ENCODE measurements around the gene UNC13B. TPM values are rescaled to one million over a fixed set of nuclear protein-coding genes. Genes with fewer than 3 reads are reported as not detected.

Gene UNC13B
- total RNA-seq, 1 experiment from 2014 or later: 49.3 TPM

- Mint-ChIP-seq H3K27ac (no peak overlapping the region), H3K27me3 (ENCODE audit: low read depth) (no peaks in the 10 kb centered on the region), H3K4me3 (no peak overlapping the region), H3K9me3 (peaks cover 5% of the 10 kb centered on the region), H3K36me3 (peaks cover 3% of the 10 kb centered on the region; the same call in 1 of the 2 replicates), H3K4me1 (peaks cover 4% of the 10 kb centered on the region; the same call in 1 of the 2 replicates)
- POLR2A ChIA-PET: no interaction called here
- DNase-seq (ENCODE audit: low spot score): no peak
- CTCF ChIA-PET: no interaction called here
- ATAC-seq: no peak
- TF ChIP-seq GRHL2 (CRISPR knock-in tag; IDR thresholded peaks at IDR 0.05; ENCODE audit: insufficient replicate concordance, severe bottlenecking): no peak
- TF ChIP-seq HMGXB4 (CRISPR knock-in tag; IDR thresholded peaks at IDR 0.05): no peak
- no peak for TF ChIP-seq IRF1 (CRISPR knock-in tag; IDR thresholded peaks at IDR 0.05)
- no peak for TF ChIP-seq ZNF396 (CRISPR knock-in tag; IDR thresholded peaks at IDR 0.05; ENCODE audit: borderline replicate concordance)
- no peak for TF ChIP-seq RORB (CRISPR knock-in tag; IDR thresholded peaks at IDR 0.05)
- TF ChIP-seq ATF2 (CRISPR knock-in tag; IDR thresholded peaks at IDR 0.05; ENCODE audit: borderline replicate concordance, low read depth): no peak
- no peak for TF ChIP-seq MLX (CRISPR knock-in tag; IDR thresholded peaks at IDR 0.05)
- no peak for TF ChIP-seq FOXJ3 (CRISPR knock-in tag; IDR thresholded peaks at IDR 0.05; ENCODE audit: borderline replicate concordance)
- no peak for TF ChIP-seq MXD4 (CRISPR knock-in tag; IDR thresholded peaks at IDR 0.05; ENCODE audit: borderline replicate concordance)
- no peak for TF ChIP-seq ZNF263 (CRISPR knock-in tag; IDR thresholded peaks at IDR 0.05; ENCODE audit: low read depth)
- no peak for TF ChIP-seq ZNF138 (CRISPR knock-in tag; conservative IDR thresholded peaks at IDR 0.05)
- TF ChIP-seq CBFB (CRISPR knock-in tag; IDR thresholded peaks at IDR 0.05; ENCODE audit: low read depth): no peak
- TF ChIP-seq TEAD4 (CRISPR knock-in tag; IDR thresholded peaks at IDR 0.05): no peak
- TF ChIP-seq EMX1 (CRISPR knock-in tag; IDR thresholded peaks at IDR 0.05): no peak
Observed at GRCh38 chr9:35308316-35308715, 146.5 kb downstream of the UNC13B start.

GRCh38 chr9:35311891-35312639 lies 150.3 kb downstream of the UNC13B start:
- H3K36me3 Mint-ChIP-seq: peaks cover 3% of the 10 kb centered on the region; the same call in 1 of the 2 replicates
- no peak for ATAC-seq

More at GRCh38 chr9:35311891-35312639, 150.3 kb downstream of the UNC13B start:
- no peak for DNase-seq (ENCODE audit: low spot score)
- POLR2A ChIA-PET: no interaction called here
- no peaks in the 10 kb centered on the region for H3K27me3 Mint-ChIP-seq (ENCODE audit: low read depth)
- no peak for TF ChIP-seq TP53 (CRISPR knock-in tag; IDR thresholded peaks at IDR 0.05)
- no peak for TF ChIP-seq MYBL2 (CRISPR knock-in tag; IDR thresholded peaks at IDR 0.05)
- no peak for TF ChIP-seq STAT6 (CRISPR knock-in tag; conservative IDR thresholded peaks at IDR 0.05; ENCODE audit: low read depth)
- no peak for TF ChIP-seq ZNF423 (CRISPR knock-in tag; IDR thresholded peaks at IDR 0.05)
- TF ChIP-seq GRHL2 (CRISPR knock-in tag; IDR thresholded peaks at IDR 0.05; ENCODE audit: insufficient replicate concordance, severe bottlenecking): no peak
- TF ChIP-seq JAZF1 (CRISPR knock-in tag; IDR thresholded peaks at IDR 0.05): no peak
- no peak for TF ChIP-seq ZNF416 (CRISPR knock-in tag; IDR thresholded peaks at IDR 0.05)
- TF ChIP-seq AR (CRISPR knock-in tag; IDR thresholded peaks at IDR 0.05): no peak
- TF ChIP-seq SOX15 (CRISPR knock-in tag; IDR thresholded peaks at IDR 0.05): no peak
- TF ChIP-seq HMGA2 (CRISPR knock-in tag; IDR thresholded peaks at IDR 0.05): no peak
- no peak overlapping the region for H3K27ac Mint-ChIP-seq
- CTCF ChIA-PET: no interaction called here
- H3K9me3 Mint-ChIP-seq: no peaks in the 10 kb centered on the region; the same call in 1 of the 2 replicates
- no peak overlapping the region for H3K4me3 Mint-ChIP-seq
- peaks cover 10% of the 10 kb centered on the region; the same call in 1 of the 2 replicates for H3K4me1 Mint-ChIP-seq
